IPS DF 6.9 (cell line): Measurements from ENCODE around the gene ZNF26.
A peak's percentile ranks its signal among the peaks of the same experiment; 100 is the strongest.

Experiments used
- DNase-seq: peaks from one replicate; pipeline ENCODE4 v3.0.0-alpha.2; 2013; ENCODE audit warnings: low read depth, low spot score
- H3K27ac ChIP-seq: one replicate; pipeline ENCODE4 v1.5.1; 2013; ENCODE audit warnings: low read length, control low read depth
- H3K27me3 ChIP-seq: 2 replicates; pipeline ENCODE4 v1.6.1; 2013; ENCODE audit warnings: mild to moderate bottlenecking, low read length; ENCODE audit not compliant: control insufficient read depth, insufficient read depth
- H3K36me3 ChIP-seq: 2 replicates; pipeline ENCODE4 v1.6.1; 2013; ENCODE audit warnings: low read length; ENCODE audit not compliant: control insufficient read depth, insufficient read depth
- H3K4me1 ChIP-seq: 2 replicates; pipeline ENCODE4 v1.6.1; 2013; ENCODE audit warnings: low read length; ENCODE audit not compliant: control insufficient read depth, insufficient read depth
- H3K4me3 ChIP-seq: 2 replicates; pipeline ENCODE4 v1.5.1; 2013; ENCODE audit warnings: mild to moderate bottlenecking, low read length
- H3K9me3 ChIP-seq: 2 replicates; pipeline ENCODE4 v1.6.1; 2013; ENCODE audit warnings: low read length, inconsistent platforms; ENCODE audit not compliant: control insufficient read depth, insufficient read depth
- WGBS: extraction: QIAGEN DNeasy Blood & Tissue Kit; methylation state at CpG from one replicate; pipeline ENCODE4 v1.1.7; 2013; ENCODE audit warnings: mixed read lengths, missing lambda C conversion rate; ENCODE audit not compliant: insufficient read length, insufficient coverage; 5-methylcytosine and 5-hydroxymethylcytosine counted together

ZNF26 gene

DNA sequence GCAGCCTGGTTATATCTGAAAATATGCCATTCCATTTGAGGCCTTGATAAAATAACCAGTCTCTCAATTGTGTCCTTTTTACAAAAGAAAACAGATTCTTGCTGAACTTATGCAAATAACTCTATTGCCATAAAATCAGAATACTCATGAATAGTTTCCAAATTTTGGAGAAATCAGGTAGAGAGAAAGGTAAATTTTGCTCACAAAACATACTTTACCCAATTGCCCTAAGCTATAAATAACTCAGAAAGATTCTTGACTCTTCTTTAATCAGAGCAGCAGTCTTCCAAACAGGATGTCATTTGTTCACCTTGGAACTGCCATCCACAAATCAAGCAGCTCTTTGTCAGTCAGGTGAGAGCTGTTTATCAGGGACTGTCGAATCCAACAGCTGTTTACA is 12.6 kb downstream of the ZNF26 start:
- Histone ChIP-seq H3K4me1 (no peaks in the 10 kb centered on the region), H3K4me3 (no peak overlapping the region), H3K9me3 (peaks cover 2% of the 10 kb centered on the region), H3K36me3 (no peaks in the 10 kb centered on the region), H3K27ac (no peak overlapping the region), H3K27me3 (no peaks in the 10 kb centered on the region)
- DNase-seq = no peak
- no CpG with 5 or more reads among the region's 1 CpG for whole genome bisulfite sequencing

DNA sequence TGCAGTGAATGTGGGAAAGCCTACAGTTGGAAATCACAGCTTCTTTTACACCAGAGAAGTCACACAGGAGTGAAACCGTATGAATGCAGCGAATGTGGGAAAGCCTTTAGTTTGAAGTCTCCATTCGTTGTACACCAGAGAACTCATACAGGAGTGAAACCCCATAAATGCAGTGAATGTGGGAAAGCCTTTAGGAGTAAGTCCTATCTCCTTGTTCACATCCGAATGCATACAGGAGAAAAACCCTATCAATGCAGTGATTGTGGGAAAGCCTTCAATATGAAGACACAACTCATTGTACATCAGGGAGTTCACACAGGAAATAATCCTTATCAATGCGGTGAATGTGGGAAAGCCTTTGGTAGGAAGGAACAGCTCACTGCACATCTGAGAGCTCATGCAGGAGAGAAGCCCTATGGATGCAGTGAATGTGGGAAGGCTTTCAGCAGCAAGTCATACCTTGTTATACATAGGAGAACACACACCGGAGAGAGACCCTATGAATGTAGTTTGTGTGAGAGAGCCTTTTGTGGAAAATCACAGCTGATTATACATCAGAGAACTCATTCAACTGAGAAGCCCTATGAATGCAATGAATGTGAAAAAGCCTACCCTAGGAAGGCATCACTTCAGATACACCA is 24.6 kb downstream of the ZNF26 start:
- Histone ChIP-seq H3K27ac (no peak overlapping the region), H3K9me3 (peaks cover 10% of the 10 kb centered on the region), H3K27me3 (no peaks in the 10 kb centered on the region), H3K4me1 (no peaks in the 10 kb centered on the region), H3K4me3 (no peak overlapping the region), H3K36me3 (peaks cover 15% of the 10 kb centered on the region; the same call in 1 of the 2 replicates)
- DNase-seq = no peak
- no CpG with 5 or more reads among the region's 6 CpGs for WGBS

DNA sequence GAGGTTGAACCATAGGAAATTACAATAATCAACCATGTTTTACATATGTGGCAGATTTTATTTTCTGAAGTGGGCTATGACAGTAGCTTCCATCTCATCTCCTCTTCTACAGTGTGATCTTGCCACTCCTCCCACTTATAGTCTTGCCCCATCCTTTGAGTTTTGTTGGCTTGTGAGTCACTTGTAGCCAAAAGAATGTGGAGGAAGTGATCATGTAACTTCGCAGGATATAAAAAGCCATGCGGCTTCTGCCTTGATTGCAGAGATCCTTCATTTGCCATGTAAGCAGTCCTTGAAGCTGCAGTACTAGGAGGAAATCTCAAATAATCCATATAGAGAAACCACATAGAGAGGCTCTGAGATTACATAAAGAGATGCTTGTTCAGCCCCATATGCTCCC is 37.4 kb downstream of the ZNF26 start:
- peaks cover 3% of the 10 kb centered on the region for H3K9me3 ChIP-seq
- no peak overlapping the region for H3K27ac ChIP-seq
- DNase-seq = no peak
- no peaks in the 10 kb centered on the region for H3K27me3 ChIP-seq
- no peak overlapping the region for H3K4me3 ChIP-seq
- H3K4me1 ChIP-seq = no peaks in the 10 kb centered on the region
- H3K36me3 ChIP-seq = no peaks in the 10 kb centered on the region
- no CpG with 5 or more reads among the region's 2 CpGs for WGBS

DNA sequence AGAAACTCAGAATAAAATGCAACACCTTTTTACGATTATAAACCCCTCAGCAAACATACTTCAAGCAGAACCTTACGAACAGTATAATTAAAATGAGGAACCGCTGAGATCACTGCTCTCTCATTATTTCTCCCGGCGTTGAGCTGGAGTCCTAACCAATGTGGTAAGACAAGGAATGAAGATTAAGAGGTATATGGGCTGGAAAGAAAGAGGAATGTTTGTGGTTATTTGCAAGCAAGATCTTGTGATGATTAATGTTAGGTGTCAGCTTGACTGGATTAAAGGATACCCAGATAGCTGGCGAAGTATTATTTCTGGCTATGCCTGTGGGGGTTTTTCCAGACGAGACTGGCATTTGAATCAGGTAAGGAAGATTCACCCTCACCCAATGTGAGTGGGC is 40.8 kb downstream of the ZNF26 start:
- Histone ChIP-seq H3K36me3 (no peaks in the 10 kb centered on the region), H3K4me1 (no peaks in the 10 kb centered on the region), H3K27me3 (no peaks in the 10 kb centered on the region), H3K27ac (no peak overlapping the region), H3K9me3 (peaks cover 3% of the 10 kb centered on the region), H3K4me3 (no peak overlapping the region)
- WGBS = no CpG with 5 or more reads among the region's 7 CpGs
- no peak for DNase-seq

DNA sequence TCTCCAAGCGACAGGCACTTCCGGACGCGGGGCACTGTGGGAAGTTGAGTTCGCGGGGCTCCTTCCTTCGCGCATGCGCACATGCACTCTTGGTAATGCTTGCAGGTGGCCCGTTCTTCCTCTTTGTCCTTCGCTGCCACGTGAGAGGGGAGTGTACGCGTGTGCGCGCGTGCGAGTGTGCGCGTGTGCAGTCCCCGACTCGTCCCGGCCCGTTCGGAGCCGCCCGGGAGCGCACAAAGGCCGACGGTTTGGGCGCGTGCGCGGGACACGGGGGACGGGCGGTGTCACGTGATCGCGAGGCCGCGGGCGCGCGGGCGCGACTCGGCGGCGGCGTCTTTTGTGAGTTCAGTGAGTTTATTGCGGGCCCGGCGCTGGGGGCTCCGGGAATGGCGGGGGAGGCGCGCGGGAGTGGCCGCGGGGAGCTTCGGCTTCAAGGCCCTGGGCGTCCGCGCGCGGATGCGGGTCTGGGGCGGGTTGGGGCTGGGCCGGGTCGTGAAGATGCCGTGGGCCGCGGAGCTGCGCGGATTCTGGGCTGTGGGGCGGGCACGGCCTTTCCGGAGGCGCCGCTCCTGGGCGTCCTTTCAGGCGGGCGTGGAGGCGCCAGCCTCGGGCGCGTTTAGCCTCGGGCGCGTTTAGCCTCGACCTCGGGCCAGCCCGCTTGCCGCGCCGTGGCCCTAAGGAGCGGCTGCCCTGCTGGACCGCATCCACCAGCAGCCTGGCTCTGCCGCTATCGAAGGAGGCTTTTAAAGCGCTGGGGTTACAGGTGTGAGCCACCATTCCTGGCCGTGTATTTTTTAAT is 51.2 kb downstream of the ZNF26 start, which contains the start of gene ZNF84:
TSS of gene ZNF84 (plus strand) at position 303 of the 799 bp plus-strand sequence. CDS start 3,959 bp downstream, outside the sequence.
- Histone ChIP-seq H3K4me3 (peak within 1 kb of the TSS; percentile 75), H3K27ac (no peak within 1 kb of the TSS), H3K9me3 (no peaks in the 10 kb centered on the region), H3K4me1 (no peaks in the 10 kb centered on the region), H3K27me3 (no peaks in the 10 kb centered on the region), H3K36me3 (no peaks in the 10 kb centered on the region; the same call in 1 of the 2 replicates)
- DNase-seq = peak; percentile 87
- WGBS = no CpG with 5 or more reads among the region's 103 CpGs

DNA sequence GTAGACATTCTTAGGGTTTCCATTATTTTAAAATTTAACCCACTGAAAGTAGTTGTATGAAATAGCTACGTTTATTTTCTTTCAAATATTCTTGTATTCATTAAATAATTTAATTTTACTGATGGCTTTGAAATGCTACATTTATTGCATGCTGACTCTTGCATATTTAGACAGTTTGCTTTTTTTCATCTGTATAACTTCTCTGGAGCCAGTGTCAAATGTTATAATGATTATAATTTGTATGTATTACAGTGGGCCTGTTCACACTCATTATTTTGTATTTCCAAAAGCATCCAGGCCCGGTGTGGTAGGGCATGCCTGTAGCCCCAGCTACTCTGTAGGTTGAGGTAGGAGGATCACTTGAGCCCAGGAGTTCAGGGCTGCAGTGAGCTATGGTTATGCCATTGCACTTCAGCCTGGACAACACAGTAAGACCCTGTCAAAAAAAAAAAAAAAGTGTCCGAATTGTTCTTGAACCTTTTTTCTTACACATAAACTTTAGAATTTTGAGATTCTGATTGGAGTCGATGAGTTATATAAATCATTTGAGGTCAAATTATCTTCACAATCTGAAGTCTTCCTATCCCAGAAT is 52.0 kb downstream of the ZNF26 start:
- WGBS = no CpG with 5 or more reads among the region's 4 CpGs
- no peak for DNase-seq
- H3K4me3 ChIP-seq = no peak overlapping the region; the same call in 1 of the 2 replicates
- no peaks in the 10 kb centered on the region for H3K4me1 ChIP-seq
- no peaks in the 10 kb centered on the region; the same call in 1 of the 2 replicates for H3K36me3 ChIP-seq
- H3K9me3 ChIP-seq = no peaks in the 10 kb centered on the region
- H3K27ac ChIP-seq = no peak overlapping the region
- H3K27me3 ChIP-seq = no peaks in the 10 kb centered on the region

DNA sequence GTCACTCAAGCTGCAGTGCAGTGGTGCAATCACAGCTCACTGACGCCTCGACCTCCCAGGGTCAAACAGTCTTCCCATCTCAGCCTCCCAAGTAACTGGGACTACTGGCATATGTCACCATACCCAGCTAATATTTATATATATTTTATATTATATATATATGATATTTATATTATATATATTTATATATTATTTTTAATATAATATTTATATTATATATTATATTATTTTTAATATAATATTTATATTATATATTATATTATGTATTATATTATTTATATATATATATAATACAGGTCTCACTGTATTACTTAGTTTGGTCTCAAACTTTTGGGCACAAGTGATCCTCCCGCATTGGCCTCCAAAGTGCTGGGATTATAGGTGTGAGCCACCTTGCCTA is 60.5 kb downstream of the ZNF26 start:
- H3K9me3 ChIP-seq = peaks cover 12% of the 10 kb centered on the region
- no CpG with 5 or more reads among the region's 3 CpGs for WGBS

GRCh38 chr12:133057446-133057845 is 71.3 kb downstream of the ZNF26 start:
- Histone ChIP-seq H3K4me1 (no peaks in the 10 kb centered on the region), H3K27me3 (no peaks in the 10 kb centered on the region), H3K4me3 (no peak overlapping the region), H3K36me3 (peaks cover 17% of the 10 kb centered on the region), H3K27ac (no peak overlapping the region), H3K9me3 (peaks cover 16% of the 10 kb centered on the region)
- DNase-seq = no peak
- WGBS = no CpG with 5 or more reads among the region's 5 CpGs

More for the DNA sequence above, 60.5 kb downstream of the ZNF26 start:
- no peak for DNase-seq
- Histone ChIP-seq H3K27ac (no peak overlapping the region), H3K27me3 (no peaks in the 10 kb centered on the region), H3K4me1 (no peaks in the 10 kb centered on the region), H3K36me3 (peaks cover 29% of the 10 kb centered on the region; the same call in 1 of the 2 replicates), H3K4me3 (no peak overlapping the region)

- Histone ChIP-seq H3K4me3 (no peak overlapping the region), H3K27ac (no peak overlapping the region), H3K36me3 (peaks cover 12% of the 10 kb centered on the region), H3K4me1 (no peaks in the 10 kb centered on the region), H3K9me3 (peaks cover 16% of the 10 kb centered on the region), H3K27me3 (no peaks in the 10 kb centered on the region)
- DNase-seq = no peak
- WGBS = no CpG with 5 or more reads among the region's 8 CpGs
Measured at GRCh38 chr12:133058203-133059113, 72.3 kb downstream of the ZNF26 start.

- H3K9me3 ChIP-seq = peaks cover 21% of the 10 kb centered on the region
- H3K27ac ChIP-seq = no peak overlapping the region
- no peak for DNase-seq
- no peak overlapping the region for H3K4me3 ChIP-seq
- no peaks in the 10 kb centered on the region for H3K4me1 ChIP-seq
- no CpG with 5 or more reads among the region's 1 CpG for WGBS
- peaks cover 8% of the 10 kb centered on the region; the same call in 1 of the 2 replicates for H3K36me3 ChIP-seq
- no peaks in the 10 kb centered on the region for H3K27me3 ChIP-seq
Measured at GRCh38 chr12:133061954-133062353, 75.8 kb downstream of the ZNF26 start.
